SK-N-SH treated with all-trans-retinoic acid at 6 μM for 48 hours (cell line): ENCODE data around the gene VEPH1.

Source experiments
- ARNTL ChIP-seq: fragments of 450-650 bp; formaldehyde crosslinking; IDR thresholded peaks from 2 replicates; pipeline ENCODE4 v1.5.0; 2020; ENCODE audit warnings: low read depth, mild to moderate bottlenecking, moderate library complexity, borderline replicate concordance
- CREB5 ChIP-seq: fragments of 250-450 bp; sonication (Bioruptor Pico); IDR thresholded peaks from 2 replicates; pipeline ENCODE4 v1.5.1; 2020; ENCODE audit warnings: low read depth, mild to moderate bottlenecking, moderate library complexity
- CSDC2 ChIP-seq: fragments of 250-450 bp; sonication (Bioruptor Pico); IDR thresholded peaks from 2 replicates; pipeline ENCODE4 v1.5.0; 2020; ENCODE audit warnings: mild to moderate bottlenecking, moderate library complexity
- ESRRG ChIP-seq: fragments of 250-450 bp; sonication (Bioruptor Pico); IDR thresholded peaks from 2 replicates; pipeline ENCODE4 v1.6.1; 2021; ENCODE audit warnings: mild to moderate bottlenecking
- OSR1 ChIP-seq: fragments of 250-450 bp; sonication (Bioruptor Pico); IDR thresholded peaks from 2 replicates; pipeline ENCODE4 v1.8.0; 2022; ENCODE audit warnings: moderate library complexity, mild to moderate bottlenecking, inconsistent platforms
- PATZ1 ChIP-seq: fragments of 250-450 bp; sonication (Bioruptor Pico); IDR thresholded peaks from 2 replicates; pipeline ENCODE4 v1.8.0; 2020; ENCODE audit warnings: mild to moderate bottlenecking, moderate library complexity, borderline replicate concordance
- PPARA ChIP-seq: fragments of 250-450 bp; sonication (Bioruptor Pico); IDR thresholded peaks from 2 replicates; pipeline ENCODE4 v1.5.0; 2020; ENCODE audit warnings: mild to moderate bottlenecking, borderline replicate concordance
- RARB ChIP-seq: fragments of 250-450 bp; sonication (Bioruptor Pico); IDR thresholded peaks from 2 replicates; pipeline ENCODE4 v1.8.0; 2021; ENCODE audit warnings: mild to moderate bottlenecking, moderate library complexity
- TOX ChIP-seq: fragments of 250-450 bp; sonication (Bioruptor Pico); IDR thresholded peaks from 2 replicates; pipeline ENCODE4 v1.8.0; 2021; ENCODE audit warnings: mild to moderate bottlenecking, moderate library complexity, borderline replicate concordance
- ZFP3 ChIP-seq: fragments of 250-450 bp; sonication (Bioruptor Pico); IDR thresholded peaks from 2 replicates; pipeline ENCODE4 v1.5.0; 2020; ENCODE audit warnings: mild to moderate bottlenecking, moderate library complexity
- ZFP30 ChIP-seq: fragments of 450-650 bp; formaldehyde crosslinking; IDR thresholded peaks from 2 replicates; pipeline ENCODE4 v1.5.0; 2022; ENCODE audit warnings: mild to moderate bottlenecking, moderate library complexity
- ZNF565 ChIP-seq: fragments of 450-650 bp; formaldehyde crosslinking; conservative IDR thresholded peaks from 2 replicates; pipeline ENCODE4 v1.5.0; 2020; ENCODE audit warnings: low read depth, mild to moderate bottlenecking, moderate library complexity
- ZNF8 ChIP-seq: fragments of 450-650 bp; formaldehyde crosslinking; IDR thresholded peaks from 2 replicates; pipeline ENCODE4 v1.5.0; 2020; ENCODE audit warnings: mild to moderate bottlenecking, moderate library complexity
- TF ChIP-seq, protein P1 (sequence below): fragments of 250-450 bp; sonication (Bioruptor Pico); IDR thresholded peaks from 2 replicates; pipeline ENCODE4 v1.5.1; 2021; ENCODE audit warnings: mild to moderate bottlenecking, moderate library complexity

- TF ChIP-seq ZNF565 (no peak), PPARA (CRISPR knock-in tag) (no peak), ZFP30 (no peak), TOX (no peak), OSR1 (CRISPR knock-in tag) (no peak), PATZ1 (CRISPR knock-in tag) (no peak), RARB (CRISPR knock-in tag) (no peak), CREB5 (CRISPR knock-in tag) (no peak), ARNTL (CRISPR knock-in tag) (no peak), ZFP3 (CRISPR knock-in tag) (no peak), ZNF8 (CRISPR knock-in tag) (no peak), ESRRG (no peak), CSDC2 (no peak)
- TF ChIP-seq, protein P1, sequence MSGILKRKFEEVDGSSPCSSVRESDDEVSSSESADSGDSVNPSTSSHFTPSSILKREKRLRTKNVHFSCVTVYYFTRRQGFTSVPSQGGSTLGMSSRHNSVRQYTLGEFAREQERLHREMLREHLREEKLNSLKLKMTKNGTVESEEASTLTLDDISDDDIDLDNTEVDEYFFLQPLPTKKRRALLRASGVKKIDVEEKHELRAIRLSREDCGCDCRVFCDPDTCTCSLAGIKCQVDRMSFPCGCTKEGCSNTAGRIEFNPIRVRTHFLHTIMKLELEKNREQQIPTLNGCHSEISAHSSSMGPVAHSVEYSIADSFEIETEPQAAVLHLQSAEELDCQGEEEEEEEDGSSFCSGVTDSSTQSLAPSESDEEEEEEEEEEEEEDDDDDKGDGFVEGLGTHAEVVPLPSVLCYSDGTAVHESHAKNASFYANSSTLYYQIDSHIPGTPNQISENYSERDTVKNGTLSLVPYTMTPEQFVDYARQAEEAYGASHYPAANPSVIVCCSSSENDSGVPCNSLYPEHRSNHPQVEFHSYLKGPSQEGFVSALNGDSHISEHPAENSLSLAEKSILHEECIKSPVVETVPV (CRISPR knock-in tag): no peak
Observed at GRCh38 chr3:157406394-157406793, 96.8 kb downstream of the VEPH1 start.
